Measurements from ENCODE around the gene TET2. TPM values are rescaled to one million over a fixed set of nuclear protein-coding genes. Genes with fewer than 3 reads are reported as not detected.

The TET2 gene
- total RNA-seq, 1 donor from 2014 or later, result 34.8 TPM

- no peak overlapping the region for H3K4me3 Mint-ChIP-seq
- no peak for DNase-seq (ENCODE audit: extremely low spot score, unreplicated experiment)
- H3K27ac Mint-ChIP-seq, result no peak overlapping the region
- H3K9me3 Mint-ChIP-seq, result no peaks in the 10 kb centered on the region
- H3K27me3 Mint-ChIP-seq, result no peaks in the 10 kb centered on the region
- H3K36me3 Mint-ChIP-seq, result no peaks in the 10 kb centered on the region
- H3K4me1 Mint-ChIP-seq (ENCODE audit: unreplicated experiment), result no peaks in the 10 kb centered on the region
- no peak for TF ChIP-seq CTCF (conservative IDR thresholded peaks at IDR 0.05)
These were observed 15.7 kb upstream of the TET2 start for GRCh38 chr4:105130945-105131344.

- no peaks in the 10 kb centered on the region for H3K36me3 Mint-ChIP-seq
- no peak for TF ChIP-seq CTCF (conservative IDR thresholded peaks at IDR 0.05)
- no peak for DNase-seq (ENCODE audit: extremely low spot score, unreplicated experiment)
- H3K27ac Mint-ChIP-seq, result no peak overlapping the region
- H3K4me3 Mint-ChIP-seq, result no peak overlapping the region
- H3K27me3 Mint-ChIP-seq, result no peaks in the 10 kb centered on the region
- no peaks in the 10 kb centered on the region for H3K4me1 Mint-ChIP-seq (ENCODE audit: unreplicated experiment)
- H3K9me3 Mint-ChIP-seq, result no peaks in the 10 kb centered on the region
These were observed 12.7 kb upstream of the TET2 start for GRCh38 chr4:105133976-105134375.

GRCh38 chr4:105135785-105136184, 10.9 kb upstream of the TET2 start:
- no peak for DNase-seq (ENCODE audit: extremely low spot score, unreplicated experiment)
- no peak for TF ChIP-seq CTCF (conservative IDR thresholded peaks at IDR 0.05)
- Mint-ChIP-seq H3K36me3 (no peaks in the 10 kb centered on the region), H3K4me3 (no peak overlapping the region), H3K9me3 (no peaks in the 10 kb centered on the region), H3K4me1 (ENCODE audit: unreplicated experiment) (no peaks in the 10 kb centered on the region), H3K27me3 (no peaks in the 10 kb centered on the region), H3K27ac (no peak overlapping the region)

GRCh38 chr4:105137121-105137875, 9.4 kb upstream of the TET2 start:
- Mint-ChIP-seq H3K27ac (no peak overlapping the region), H3K4me3 (no peak overlapping the region), H3K9me3 (no peaks in the 10 kb centered on the region), H3K27me3 (no peaks in the 10 kb centered on the region), H3K4me1 (ENCODE audit: unreplicated experiment) (no peaks in the 10 kb centered on the region), H3K36me3 (no peaks in the 10 kb centered on the region)
- no peak for DNase-seq (ENCODE audit: extremely low spot score, unreplicated experiment)
- no peak for TF ChIP-seq CTCF (conservative IDR thresholded peaks at IDR 0.05)

GRCh38 chr4:105139646-105140045, 7.0 kb upstream of the TET2 start:
- Mint-ChIP-seq H3K27ac (no peak overlapping the region), H3K36me3 (no peaks in the 10 kb centered on the region)
- TF ChIP-seq CTCF (conservative IDR thresholded peaks at IDR 0.05), result no peak

More at GRCh38 chr4:105139646-105140045, 7.0 kb upstream of the TET2 start:
- no peak for DNase-seq (ENCODE audit: extremely low spot score, unreplicated experiment)
- H3K4me1 Mint-ChIP-seq (ENCODE audit: unreplicated experiment), result peaks cover 8% of the 10 kb centered on the region
- no peak overlapping the region for H3K4me3 Mint-ChIP-seq
- H3K27me3 Mint-ChIP-seq, result no peaks in the 10 kb centered on the region
- no peaks in the 10 kb centered on the region for H3K9me3 Mint-ChIP-seq
